ENCODE measurements around the gene NRM.
A peak's percentile ranks its signal among the peaks of the same experiment; 100 is the strongest.
"Not testable (repeated sequence)": the region's sequence is repeated elsewhere in the genome, so short reads cannot be mapped to it uniquely, and the experiment has no call there.

NRM gene

DNA sequence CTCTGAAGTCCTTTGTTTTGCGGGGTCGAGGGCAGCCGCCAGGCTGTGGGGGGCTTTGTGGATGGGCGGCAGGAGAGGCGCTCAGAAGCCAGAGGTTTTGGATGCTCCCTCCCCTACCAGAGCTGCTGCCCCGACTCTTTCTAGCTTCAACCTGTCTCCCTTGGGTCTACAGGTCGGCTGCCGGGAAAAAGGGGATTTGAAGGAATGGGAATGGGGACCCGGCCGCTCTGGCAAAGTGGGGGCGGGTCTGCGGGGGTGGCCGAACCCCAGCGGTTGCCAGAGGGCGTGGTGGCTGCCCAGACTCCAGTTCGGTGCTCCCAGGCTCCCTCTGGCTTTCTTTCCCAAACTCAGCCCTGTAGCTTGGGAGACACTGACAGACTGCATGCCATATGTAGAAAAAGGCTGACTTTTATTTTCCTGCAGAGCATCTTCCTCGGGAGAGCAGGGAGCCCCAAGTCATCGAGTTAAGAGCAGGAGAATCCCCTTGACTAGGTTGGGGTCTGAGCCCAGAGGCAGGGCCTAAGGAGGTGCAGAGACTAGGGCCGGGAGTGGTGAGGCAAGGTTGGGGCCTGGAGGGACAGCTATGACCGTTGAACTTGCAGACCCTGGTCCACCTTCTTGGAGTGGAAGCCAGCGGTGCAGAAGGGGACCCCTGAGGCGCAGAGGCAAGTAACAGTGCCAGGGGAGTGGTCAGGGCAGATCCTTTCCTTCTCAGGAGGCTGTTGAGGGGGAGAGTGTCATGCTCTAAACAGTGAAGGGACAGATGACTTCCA, 2.9 kb downstream of the NRM start:
- DNase-seq (ENCODE audit: low read depth) = no peak

DNA sequence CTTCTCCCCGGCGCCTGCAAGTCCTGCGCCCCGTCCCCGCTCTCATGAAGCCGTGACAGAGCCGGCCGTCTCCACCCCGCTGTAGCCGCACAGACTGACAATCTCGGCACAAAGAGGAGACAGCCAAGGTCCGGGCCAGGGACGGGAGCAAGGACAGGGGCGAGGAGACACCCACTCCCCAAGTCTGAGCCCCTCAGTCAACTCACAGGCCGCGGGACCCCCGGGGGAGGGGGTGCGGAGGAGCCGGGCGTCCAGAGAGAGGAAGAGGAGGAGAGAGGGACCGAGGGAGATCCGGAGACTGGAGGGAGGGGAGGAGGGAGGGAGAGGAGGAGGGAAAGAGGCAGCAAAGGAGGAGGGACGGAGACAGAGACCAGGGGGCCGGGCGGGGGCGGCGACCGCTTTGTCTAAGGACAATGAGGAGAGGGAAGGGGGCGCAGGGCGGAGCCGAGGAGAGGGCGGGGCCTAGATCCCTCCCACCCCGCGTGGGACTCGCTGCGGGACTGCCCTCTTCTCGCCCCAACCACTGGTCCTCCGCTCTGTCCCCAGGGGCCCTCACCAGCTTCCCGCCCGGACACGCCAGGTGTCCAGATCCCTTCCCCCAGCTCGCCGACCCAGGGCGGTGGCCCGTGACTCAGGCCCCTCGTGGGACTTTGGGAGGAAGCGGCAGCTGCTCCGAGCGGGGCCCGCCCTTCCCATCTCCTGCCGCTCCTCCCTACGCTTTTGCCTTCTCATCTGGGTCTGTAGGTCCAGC, 3.7 kb downstream of the NRM start:
- peak; percentile 56 for DNase-seq (ENCODE audit: low read depth)

DNA sequence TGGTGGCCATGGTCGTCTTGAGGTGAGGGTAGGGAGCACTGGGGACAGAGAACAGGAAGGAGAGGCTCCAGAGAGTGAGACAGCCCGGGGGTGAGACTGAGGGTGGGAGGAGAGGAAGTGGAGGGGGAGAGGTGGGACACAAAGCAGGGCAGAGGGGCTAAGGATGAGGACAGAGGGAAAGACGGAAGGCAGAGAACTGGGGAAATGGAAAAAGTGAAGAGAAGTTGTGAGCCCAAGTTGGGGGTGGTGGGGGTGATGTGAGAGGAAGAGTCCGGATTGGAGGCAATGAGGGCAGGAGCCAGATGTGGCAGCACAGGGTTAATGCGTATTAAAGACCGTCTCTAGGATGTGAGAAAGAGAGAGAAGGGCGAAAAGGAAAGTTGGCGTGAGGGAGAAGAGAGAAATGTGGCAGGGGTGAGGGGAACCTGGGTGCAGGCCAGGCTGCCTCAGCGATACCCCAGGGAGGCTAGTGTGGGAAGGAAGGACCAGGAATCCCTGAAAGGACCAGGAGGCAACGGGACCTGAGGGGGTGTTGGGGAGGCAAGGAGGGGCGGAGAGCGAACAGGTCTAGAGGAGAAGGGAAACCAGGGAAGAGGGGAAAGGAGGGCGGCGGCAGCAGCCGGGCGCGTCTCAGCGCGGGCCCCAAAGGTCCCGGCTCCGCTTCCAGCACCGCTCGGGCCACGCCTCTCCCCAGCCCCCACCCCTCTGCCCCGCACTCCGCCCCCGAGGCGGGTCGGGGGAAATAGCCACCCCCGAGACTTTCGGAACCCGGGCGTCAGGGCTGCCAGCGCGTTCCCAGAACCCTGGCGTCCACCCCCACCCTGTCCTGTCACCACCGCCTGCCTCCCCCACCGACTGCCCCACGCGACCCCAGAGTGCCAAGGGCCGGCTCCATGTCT, 4.5 kb downstream of the NRM start, which contains the start of gene PPP1R18:
PPP1R18 (minus strand) TSS at position 637 of the 899 bp plus-strand sequence; CDS start at position 10, 627 bp downstream.
- peak; percentile 79 for DNase-seq (ENCODE audit: low read depth)

DNA sequence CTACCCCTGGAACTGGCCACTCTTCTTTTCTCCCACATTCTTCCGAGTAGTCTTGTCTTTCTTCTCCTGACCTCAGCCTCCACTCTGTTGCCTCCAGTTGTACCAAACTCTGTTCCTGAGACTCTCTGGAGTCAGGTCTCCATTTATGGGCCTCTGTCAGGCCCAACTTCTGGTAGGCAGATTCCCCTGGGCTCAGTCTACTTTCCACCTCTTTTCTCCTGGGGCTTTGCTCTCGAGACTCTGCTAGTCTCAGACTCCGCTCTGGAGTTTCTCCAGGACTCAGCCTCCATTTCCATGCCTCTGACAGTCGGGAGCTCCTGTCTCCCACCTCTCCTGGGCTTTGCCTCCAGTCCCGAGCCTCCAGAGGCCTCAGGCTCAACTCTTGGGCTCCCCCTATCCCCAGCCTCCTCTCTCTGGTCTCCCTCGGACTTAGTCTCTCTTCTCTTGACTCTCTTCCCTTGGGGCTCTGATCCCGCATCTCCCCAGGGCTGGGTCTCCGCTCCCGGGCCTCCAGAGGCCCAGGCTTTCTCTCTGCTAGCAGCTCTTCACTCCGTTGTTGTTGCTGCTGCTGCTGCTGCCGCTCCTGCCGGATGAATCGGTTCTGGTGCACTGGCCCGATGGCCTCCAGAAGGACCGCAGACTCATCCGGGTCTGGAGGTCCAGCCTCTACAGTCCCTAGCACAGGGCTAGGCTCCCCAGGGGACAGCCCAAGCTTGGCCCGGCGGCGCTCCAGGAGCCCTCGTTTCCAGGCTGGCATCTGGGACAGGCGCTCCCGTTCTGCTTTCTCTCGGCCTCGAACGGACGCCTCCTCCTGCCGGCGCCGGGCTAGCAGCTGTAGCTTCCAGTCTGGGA, 5.4 kb downstream of the NRM start:
- no peak for DNase-seq (ENCODE audit: low read depth)

DNA sequence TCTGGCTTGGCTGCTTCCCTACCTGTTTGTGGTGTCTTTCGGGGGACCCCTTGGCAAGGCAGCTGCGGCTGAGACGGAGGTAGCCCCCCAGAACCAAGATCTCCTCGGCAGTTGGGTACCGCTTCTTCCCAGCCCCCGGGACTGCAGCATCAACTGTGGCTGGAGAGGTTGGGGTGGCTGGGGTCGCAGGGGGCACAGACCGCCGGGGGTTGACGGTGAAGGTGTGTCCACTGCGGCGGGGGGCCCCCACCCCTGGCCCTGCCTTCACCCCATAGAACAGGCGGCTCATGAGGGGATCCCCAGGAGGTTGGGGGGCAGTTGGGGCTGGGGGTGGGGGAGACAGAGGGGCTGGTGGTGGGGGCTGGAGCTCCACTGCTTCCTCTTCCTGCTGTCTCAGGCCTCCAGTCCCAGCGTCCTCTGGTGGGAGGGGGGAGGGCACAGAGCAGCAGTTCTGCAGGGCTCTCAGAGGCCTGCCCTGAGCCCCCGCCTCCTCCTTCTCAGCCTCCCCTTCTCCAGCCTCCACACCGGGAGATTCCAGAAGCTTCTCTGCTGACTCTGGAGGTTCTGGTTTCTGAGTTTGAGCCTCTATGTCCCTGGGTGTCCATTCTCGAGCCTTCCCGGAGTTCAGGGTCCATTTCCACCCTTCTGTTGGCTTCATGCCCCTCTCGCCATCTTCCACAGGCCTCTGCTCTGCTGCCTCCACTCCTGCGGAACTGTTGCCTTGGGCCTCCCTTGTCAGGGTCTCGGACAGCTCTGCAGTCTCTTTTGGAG, 6.2 kb downstream of the NRM start:
- peak; percentile 47 for DNase-seq (ENCODE audit: low read depth)

DNA sequence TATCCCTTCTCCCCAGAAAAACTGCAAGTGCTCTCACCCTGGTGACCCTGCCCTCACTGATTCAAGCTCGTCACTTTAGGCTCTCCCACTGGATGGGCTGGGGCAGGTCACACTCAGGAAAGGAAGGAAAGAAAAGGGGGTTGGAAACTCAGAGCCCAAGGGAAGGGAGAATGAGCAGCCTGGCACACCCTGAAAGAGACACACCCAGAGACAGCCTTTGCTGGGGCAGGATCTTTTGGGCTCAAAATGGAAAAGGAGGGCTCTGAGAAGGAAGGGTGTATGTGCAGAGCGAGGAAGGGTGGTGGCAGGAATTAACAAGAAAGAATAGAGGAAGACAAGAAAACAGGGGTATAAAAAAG, 6.8 kb downstream of the NRM start:
- DNase-seq (ENCODE audit: low read depth) = no peak

DNA sequence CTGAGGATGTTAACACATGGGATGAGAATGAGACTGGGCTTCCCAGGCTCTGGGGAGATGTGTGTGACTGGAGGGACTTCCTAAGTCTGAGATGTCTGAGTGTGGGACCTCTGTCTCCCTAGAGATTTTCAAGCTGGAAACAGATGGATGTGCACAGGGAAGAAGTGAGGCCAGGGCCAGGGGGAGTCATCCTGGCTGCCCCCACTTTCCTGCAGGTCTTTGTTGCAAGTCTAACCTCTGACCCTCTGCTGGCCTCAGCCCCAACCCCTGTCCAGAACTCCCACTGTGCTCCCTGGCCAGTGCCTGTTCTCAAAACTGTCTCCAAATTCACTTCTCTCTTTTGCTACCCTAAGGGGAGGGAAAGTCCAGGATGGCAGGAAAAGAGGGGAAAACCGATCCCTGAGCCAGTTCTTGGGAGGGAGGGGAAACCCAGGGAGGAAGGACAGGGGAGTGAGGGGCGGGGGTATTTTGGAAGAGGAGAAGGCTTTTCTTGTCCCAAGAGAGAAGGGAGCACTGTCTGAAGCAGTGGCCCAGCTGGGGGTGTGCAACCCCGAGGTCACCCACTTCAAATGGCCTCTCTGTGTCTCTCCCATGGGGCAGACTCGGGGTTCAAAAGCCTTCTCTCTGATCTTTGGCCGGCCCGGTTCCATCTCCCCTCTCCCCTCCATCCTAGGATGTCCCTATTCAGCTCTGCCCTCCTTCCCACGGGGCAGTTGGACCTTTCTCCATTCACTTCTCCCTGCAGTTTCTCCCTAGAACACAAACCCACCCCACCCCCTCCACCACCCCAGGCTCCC, 7.4 kb downstream of the NRM start:
- DNase-seq (ENCODE audit: low read depth) = no peak

DNA sequence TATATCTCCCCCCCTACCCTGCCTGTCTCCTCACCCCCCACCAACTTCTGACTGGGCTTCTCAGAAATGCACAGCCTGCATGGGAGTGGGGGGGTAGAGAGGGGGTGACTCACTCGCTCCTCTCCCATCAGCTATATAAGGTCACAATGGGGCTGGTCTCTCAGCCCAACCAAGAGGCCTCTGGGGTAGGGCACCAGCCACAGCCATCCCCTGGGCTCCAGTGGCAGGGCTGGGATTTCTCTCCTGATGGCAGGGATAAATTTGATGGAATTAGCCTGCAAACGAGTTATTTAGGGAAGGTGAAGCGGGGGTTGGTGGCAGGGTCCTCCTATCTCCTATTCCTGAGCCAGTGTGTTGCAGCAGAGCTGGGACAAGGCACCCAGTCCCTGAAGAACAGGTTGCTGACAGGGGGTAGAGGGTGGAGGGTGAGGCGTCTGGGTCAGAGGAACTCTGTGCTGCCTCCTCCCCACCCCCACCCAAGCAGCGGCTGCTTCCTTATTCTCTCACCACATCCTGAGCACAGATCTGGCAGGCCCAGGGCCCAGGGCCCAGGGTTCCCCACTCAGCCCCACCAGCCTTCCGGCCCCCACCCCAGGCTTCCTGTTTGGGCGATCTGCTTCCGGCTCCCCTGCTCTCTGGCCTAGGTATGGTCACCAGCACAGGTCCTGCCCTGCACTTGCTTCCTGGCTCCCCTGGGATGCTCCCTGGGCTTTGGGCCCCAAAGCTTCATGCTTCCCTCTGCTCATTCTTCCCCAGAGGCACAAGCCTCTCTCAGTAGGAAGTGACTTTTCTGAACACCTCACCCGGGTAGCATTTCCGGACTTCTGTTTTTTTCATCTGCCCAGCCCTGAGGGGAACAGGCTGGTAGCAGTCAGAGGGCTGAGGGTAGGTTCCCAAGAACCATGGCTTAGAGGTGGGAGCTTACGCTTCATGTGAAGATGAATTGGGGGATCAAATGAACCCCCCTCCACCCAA, 8.4 kb downstream of the NRM start:
- DNase-seq (ENCODE audit: low read depth) = peak; percentile 77

DNA sequence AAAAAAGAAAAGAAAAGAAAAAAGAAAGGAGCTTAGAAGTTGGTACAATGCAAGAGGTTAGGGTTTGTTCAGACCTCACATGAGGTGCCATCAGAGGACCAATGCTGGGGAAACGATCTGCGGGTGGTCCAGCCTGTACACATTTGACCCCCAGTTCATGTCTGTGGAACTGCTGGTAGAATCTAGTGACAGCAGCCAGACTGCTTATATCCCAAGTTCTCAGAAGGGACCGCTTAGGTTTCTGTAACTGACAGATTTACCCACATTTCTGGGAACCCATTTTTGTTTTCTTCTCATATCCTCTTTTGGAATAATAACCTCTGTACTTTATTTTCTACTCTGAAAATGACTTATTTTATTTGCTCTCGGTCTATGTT, 9.0 kb downstream of the NRM start:
- DNase-seq (ENCODE audit: low read depth) = no peak

DNA sequence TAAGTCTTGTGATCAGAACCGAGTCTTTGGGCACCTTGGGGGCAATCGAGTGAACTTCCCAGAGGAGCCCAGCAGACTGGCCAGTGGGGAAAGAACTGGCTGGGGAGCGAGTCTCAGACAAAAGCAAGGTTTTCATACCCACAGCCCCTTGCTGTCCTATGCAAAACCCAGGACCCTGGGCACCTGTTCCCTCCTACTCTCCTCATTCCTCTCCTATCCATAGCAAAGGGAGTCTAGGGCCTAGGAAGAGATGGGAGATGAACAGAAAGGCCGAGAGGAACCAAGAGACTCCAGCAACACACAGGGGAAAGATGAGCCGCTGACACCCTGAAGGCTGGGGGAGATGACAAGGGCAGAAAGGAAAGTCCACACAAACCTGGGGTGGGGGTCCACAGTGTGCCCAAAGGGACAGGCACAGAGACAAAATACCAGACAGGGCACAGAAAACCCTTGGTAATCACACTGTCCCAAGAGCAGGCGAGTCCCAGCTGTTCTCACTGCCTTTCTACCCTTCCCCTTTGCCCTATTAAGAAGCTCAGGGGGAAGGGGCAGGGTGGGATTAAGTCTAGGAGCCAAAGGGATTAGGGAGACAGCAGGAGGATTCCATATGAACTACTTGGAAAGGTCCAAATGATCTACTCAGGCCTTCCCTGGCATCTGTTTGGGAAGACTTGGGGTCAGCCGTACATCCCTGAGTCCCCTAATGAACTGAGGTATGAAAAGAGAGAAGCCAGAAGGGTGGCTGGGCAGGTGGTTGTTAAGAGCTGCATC, 10.8 kb downstream of the NRM start:
- DNase-seq (ENCODE audit: low read depth) = no peak

DNA sequence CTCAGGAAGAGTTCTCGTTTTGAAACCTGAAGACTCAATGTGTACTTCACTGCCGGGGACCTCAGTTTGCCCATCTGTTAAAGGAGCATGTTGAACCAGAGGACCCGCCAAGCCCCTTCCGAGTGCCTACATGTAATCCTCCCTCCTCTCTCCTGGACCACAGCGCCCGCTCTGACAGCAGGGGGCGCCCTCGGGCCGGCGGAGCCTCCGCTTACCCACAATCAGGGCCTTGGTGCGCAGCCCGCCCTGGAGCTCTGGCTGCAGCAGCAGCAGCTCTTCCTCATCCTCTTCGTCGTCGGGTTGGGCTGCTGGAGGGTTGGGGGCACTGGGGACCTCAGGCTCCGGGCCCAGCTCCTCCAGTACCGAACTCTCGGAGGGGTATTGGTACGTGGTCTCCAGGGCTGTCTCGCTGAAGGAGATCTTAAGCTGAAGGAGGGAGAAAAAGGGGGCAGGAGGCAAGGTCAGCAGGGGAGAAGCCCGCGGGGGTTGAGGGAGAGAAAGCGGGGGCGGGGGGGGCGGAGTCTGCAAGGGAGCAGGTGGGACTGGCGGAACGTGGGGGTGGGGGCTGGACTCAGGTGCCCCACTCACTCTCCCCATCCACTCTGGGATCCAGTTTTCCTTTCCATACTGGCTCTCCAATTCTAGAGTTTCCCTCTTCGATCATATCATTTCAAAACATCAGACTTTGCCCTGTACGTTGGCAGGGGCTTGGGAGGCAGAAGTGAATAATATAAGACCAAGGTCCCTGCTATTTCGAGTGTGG, 11.6 kb downstream of the NRM start:
- DNase-seq (ENCODE audit: low read depth) = peak; percentile 93

DNA sequence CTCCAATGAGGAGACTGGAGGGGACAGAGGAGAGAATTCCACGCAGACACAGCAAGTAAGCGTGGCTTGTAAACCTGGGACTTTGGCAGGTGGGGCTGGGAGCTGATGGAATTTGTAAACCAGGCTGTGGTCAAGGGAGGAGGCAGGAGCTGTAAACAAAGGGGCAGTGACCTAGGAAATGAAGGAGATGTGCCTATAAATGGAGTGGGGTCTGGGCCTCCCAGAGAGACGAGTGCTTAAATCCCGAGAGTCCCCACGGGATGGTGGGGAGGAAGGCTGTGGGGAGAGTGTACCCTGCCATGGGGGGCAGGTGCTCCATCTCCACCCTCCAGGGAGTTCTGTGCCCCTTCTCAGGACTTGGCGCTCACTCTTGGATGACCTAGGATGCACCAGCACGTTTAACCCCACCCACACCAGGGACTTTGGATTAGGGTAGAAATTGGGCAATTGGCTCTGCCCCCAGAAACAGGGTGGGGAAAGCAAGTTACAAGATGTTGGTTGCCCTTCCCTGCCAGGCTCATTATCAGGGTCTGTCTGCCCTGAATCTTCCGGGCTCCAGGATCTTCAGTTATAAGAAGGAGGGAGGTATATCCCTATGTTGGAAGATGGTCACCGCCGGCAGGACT, 14.0 kb downstream of the NRM start:
- DNase-seq (ENCODE audit: low read depth) = no peak

DNA sequence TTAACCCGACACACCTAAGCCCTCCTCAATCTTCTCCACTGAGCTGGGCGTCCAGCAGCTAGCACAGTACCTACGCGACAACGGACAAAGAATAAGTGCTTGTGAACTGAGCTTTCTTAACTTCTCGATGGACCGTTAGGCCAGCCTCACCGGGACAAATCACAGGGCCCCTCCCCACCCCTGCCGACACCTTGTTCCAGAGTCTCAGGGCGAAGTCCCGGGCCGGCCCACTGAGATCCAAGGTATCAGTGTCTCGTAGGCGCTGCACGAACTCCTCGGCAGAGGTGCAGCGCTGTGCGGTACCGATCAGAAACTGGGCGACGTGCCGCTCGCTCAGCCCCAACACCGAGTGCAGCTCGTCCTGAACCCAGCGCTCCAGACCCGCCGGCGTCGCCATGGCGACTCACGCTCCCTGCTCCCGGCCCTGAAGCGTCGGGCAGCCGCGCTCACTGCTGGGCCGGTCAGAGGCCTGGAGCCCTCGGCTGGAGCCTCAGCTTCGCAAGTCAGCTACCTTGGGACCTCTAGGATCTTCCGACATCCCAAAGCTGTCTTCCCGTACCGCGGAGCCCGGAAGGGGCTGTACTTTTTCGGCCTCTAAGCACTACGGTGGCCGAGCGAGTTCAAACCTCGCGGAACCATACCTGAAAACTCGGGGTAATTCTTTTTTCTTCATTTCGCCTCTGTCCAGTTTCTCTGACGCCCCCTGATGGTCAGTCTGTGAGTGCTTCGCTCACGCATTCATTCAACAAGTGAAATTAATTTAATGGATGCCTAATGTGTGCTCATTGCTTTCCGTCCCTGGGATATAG, 18.1 kb downstream of the NRM start, which contains the start of gene DHX16:
DHX16 (minus strand) TSS at position 562 of the 809 bp plus-strand sequence; CDS start at position 397, 165 bp downstream.
- peak; percentile 82 for DNase-seq (ENCODE audit: low read depth)

DNA sequence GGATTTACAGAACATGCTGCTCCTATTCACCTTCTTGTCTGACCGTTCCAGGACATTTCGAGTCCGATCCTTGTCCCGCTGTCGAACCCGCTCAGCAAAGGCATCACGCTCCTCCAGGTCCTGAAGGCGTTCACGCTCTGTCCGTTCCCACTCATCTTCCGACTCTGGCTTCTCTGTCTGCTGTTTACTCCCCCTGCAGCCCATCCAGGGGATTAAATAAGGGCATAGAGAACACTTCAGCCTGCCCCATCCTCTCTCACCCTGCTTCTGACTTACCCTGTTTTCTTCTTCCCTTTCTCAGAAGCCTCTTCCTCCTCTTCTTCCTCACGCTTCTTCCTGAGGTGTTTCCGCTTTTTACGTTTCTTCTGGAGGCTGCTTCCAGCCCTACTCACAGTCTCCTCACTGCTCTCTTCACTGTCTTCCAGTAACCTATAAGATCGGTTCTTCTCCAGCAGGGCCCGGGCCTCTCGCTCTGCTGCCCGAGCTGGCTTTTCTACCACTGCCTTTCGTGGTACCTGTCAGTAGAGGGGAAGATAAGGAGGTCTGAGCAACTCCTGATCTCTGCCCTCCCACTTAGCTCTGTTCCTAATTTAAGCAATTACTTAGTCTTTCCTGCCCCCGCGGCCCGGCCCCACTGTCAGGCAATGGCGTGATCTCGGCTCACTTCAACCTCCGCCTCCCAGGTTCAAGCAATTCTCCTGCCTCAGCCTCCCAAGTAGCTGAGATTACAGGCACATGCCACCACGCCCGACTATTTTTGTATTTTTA, 19.8 kb downstream of the NRM start:
- no peak for DNase-seq (ENCODE audit: low read depth)

DNA sequence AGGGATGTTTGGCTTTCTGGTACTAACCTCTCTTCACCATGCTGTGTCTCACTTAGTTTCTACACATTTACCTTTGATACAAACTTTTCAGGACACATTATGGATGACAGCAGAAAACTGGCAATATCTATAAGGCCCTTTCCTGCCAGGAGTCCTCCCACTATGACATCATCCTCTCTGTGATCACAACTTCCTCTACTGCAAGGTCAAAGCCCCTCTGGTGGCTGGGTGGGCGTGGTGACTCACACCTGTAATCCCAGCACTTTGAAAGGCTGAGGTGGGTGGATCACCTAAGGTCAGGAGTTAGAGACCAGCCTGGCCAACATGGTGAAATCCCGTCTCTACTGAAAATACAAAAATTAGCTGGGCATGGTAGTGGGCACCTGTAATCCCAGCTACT, 24.5 kb downstream of the NRM start:
- DNase-seq (ENCODE audit: low read depth) = not testable (repeated sequence)

All from activated T-cell treated with anti-CD3 and anti-CD28 coated beads for 1 hour (primary cell).